MM.1S (cell line): ENCODE results near the gene ZFX.

Experiments
- DNase-seq: peaks from one replicate; pipeline ENCODE4 v3.0.0-alpha.2; 2015
- H2AFZ ChIP-seq: fragments of 300-600 bp; sonication (generic); 2 replicates; pipeline ENCODE4 v1.6.0; 2016; ENCODE audit warnings: antibody characterized with exemption, low read length
- H3F3A ChIP-seq: fragments of 300-600 bp; sonication (generic); 2 replicates; pipeline ENCODE4 v1.6.1; 2016; ENCODE audit warnings: mild to moderate bottlenecking, antibody characterized with exemption, low read length, moderate library complexity, mixed read lengths; ENCODE audit not compliant: insufficient read depth
- H3K27ac ChIP-seq: fragments of 300-600 bp; sonication (generic); 2 replicates; pipeline ENCODE4 v1.5.1; 2016; ENCODE audit warnings: mild to moderate bottlenecking, low read length
- H3K27me3 ChIP-seq: fragments of 300-600 bp; sonication (generic); replicated peaks from 2 replicates; pipeline ENCODE4 v1.6.0; 2016; ENCODE audit warnings: low read length; ENCODE audit not compliant: insufficient read depth
- H3K36me3 ChIP-seq: fragments of 300-600 bp; sonication (generic); replicated peaks from 2 replicates; pipeline ENCODE4 v1.6.1; 2016; ENCODE audit warnings: mild to moderate bottlenecking, low read length, mixed read lengths; ENCODE audit not compliant: insufficient read depth
- H3K4me1 ChIP-seq: fragments of 300-600 bp; sonication (generic); 2 replicates; pipeline ENCODE4 v1.6.1; 2016; ENCODE audit warnings: low read length, mixed read lengths
- H3K4me2 ChIP-seq: fragments of 300-600 bp; sonication (generic); 2 replicates; pipeline ENCODE4 v1.6.0; 2016; ENCODE audit warnings: low read depth, low read length
- H3K4me3 ChIP-seq: fragments of 300-600 bp; sonication (generic); 2 replicates; pipeline ENCODE4 v1.5.1; 2016; ENCODE audit warnings: low read length, mixed read lengths
- H3K79me2 ChIP-seq: fragments of 300-600 bp; sonication (generic); 2 replicates; pipeline ENCODE4 v1.6.1; 2016; ENCODE audit warnings: mixed run types, low read length, mixed read lengths
- H3K9ac ChIP-seq: fragments of 300-600 bp; sonication (generic); 2 replicates; pipeline ENCODE4 v1.6.1; 2016; ENCODE audit warnings: low read length, mixed read lengths
- H3K9me2 ChIP-seq: fragments of 300-600 bp; sonication (generic); replicated peaks from 2 replicates; pipeline ENCODE4 v1.6.1; 2016; ENCODE audit warnings: mild to moderate bottlenecking, low read length, mixed read lengths; ENCODE audit not compliant: insufficient read depth
- H3K9me3 ChIP-seq: fragments of 300-600 bp; sonication (generic); replicated peaks from 2 replicates; pipeline ENCODE4 v1.6.1; 2016; ENCODE audit warnings: mild to moderate bottlenecking, low read length, mixed read lengths; ENCODE audit not compliant: insufficient read depth
- H4K20me1 ChIP-seq: fragments of 300-600 bp; sonication (generic); 2 replicates; pipeline ENCODE4 v1.6.1; 2016; ENCODE audit warnings: mild to moderate bottlenecking, low read length, moderate library complexity, mixed read lengths; ENCODE audit not compliant: insufficient read depth
- EZH2 ChIP-seq: fragments of 300-600 bp; sonication (generic); optimal IDR thresholded peaks from 2 replicates; pipeline ENCODE3; 2017; ENCODE audit warnings: low read depth, mild to moderate bottlenecking, antibody characterized with exemption, low read length, mixed read lengths
- EZH2phosphoT487 ChIP-seq: fragments of 300-600 bp; sonication (generic); IDR thresholded peaks from 2 replicates; pipeline ENCODE4 v1.6.1; 2018; ENCODE audit warnings: antibody characterized with exemption, low read length
- TF ChIP-seq, protein P1 (sequence below): fragments of 300-600 bp; sonication (generic); IDR thresholded peaks from 2 replicates; pipeline ENCODE4 v1.5.1; 2016; ENCODE audit warnings: antibody characterized with exemption, low read length, mixed read lengths

Gene ZFX

DNA sequence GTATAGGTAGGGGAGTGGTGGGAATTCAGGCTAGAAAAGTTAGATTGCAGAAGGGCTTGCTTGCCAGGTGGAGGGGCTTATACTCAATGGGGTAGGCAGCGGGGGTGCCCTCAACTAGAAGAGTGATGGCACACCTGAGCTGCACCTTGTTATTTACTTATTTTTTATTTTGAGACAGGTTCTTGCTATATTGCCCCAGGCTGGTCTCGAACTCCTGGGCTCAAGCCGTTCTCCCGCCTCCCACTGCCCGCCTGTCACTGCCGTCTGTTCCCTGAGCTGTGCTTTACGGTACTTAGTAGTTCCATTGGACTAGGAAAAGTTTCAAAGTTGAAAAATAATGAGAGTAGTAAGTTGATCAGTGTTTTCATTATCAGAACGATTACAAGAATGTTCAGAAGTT, 2.0 kb downstream of the ZFX start:
- Histone ChIP-seq H3K27ac (peak overlapping the region; percentile 79; the same call in 1 of the 2 replicates), H3K79me2 (peaks cover 62% of the 10 kb centered on the region), H3K4me1 (peaks cover 26% of the 10 kb centered on the region; the same call in 1 of the 2 replicates), H2AFZ (no peak overlapping the region), H3K4me2 (peak overlapping the region; percentile 86), H3K4me3 (peak overlapping the region; percentile 71), H4K20me1 (peaks cover 15% of the 10 kb centered on the region), H3K36me3 (no peaks in the 10 kb centered on the region), H3K9me2 (no peaks in the 10 kb centered on the region), H3K27me3 (no peaks in the 10 kb centered on the region), H3K9me3 (no peaks in the 10 kb centered on the region), H3K9ac (peak overlapping the region; percentile 71; the same call in 1 of the 2 replicates), H3F3A (peaks cover 30% of the 10 kb centered on the region)
- no peak for DNase-seq
- TF ChIP-seq, protein P1, sequence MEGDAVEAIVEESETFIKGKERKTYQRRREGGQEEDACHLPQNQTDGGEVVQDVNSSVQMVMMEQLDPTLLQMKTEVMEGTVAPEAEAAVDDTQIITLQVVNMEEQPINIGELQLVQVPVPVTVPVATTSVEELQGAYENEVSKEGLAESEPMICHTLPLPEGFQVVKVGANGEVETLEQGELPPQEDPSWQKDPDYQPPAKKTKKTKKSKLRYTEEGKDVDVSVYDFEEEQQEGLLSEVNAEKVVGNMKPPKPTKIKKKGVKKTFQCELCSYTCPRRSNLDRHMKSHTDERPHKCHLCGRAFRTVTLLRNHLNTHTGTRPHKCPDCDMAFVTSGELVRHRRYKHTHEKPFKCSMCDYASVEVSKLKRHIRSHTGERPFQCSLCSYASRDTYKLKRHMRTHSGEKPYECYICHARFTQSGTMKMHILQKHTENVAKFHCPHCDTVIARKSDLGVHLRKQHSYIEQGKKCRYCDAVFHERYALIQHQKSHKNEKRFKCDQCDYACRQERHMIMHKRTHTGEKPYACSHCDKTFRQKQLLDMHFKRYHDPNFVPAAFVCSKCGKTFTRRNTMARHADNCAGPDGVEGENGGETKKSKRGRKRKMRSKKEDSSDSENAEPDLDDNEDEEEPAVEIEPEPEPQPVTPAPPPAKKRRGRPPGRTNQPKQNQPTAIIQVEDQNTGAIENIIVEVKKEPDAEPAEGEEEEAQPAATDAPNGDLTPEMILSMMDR: no peak
- TF ChIP-seq EZH2 (no peak), EZH2phosphoT487 (no peak)

GRCh38 chrX:24153178-24153795, 3.8 kb downstream of the ZFX start:
- H3K36me3 ChIP-seq: no peaks in the 10 kb centered on the region
- TF ChIP-seq EZH2phosphoT487 (no peak), EZH2 (no peak)
- TF ChIP-seq, protein P1: no peak
- H4K20me1 ChIP-seq: peaks cover 15% of the 10 kb centered on the region
- no peak overlapping the region for H3K9ac ChIP-seq
- peak overlapping the region; percentile 32; the same call in 1 of the 2 replicates for H3K27ac ChIP-seq
- no peaks in the 10 kb centered on the region for H3K27me3 ChIP-seq
- no peak overlapping the region for H3K4me3 ChIP-seq
- H3K9me2 ChIP-seq: no peaks in the 10 kb centered on the region
- peak overlapping the region; percentile 37 for H3K4me2 ChIP-seq
- peaks cover 17% of the 10 kb centered on the region; the same call in 1 of the 2 replicates for H3K4me1 ChIP-seq
- peaks cover 80% of the 10 kb centered on the region for H3K79me2 ChIP-seq
- H3K9me3 ChIP-seq: no peaks in the 10 kb centered on the region
- peaks cover 21% of the 10 kb centered on the region for H3F3A ChIP-seq
- no peak overlapping the region for H2AFZ ChIP-seq
- no peak for DNase-seq

- no peaks in the 10 kb centered on the region for H3K9me2 ChIP-seq
- H2AFZ ChIP-seq: no peak overlapping the region
- peaks cover 13% of the 10 kb centered on the region; the same call in 1 of the 2 replicates for H3K4me1 ChIP-seq
- H3K36me3 ChIP-seq: no peaks in the 10 kb centered on the region
- H3K27me3 ChIP-seq: no peaks in the 10 kb centered on the region
- H3F3A ChIP-seq: peaks cover 16% of the 10 kb centered on the region
- no peak overlapping the region for H3K4me2 ChIP-seq
- no peak for DNase-seq
- TF ChIP-seq EZH2phosphoT487 (no peak), EZH2 (no peak)
- TF ChIP-seq, protein P1: no peak
- H3K9me3 ChIP-seq: no peaks in the 10 kb centered on the region
- H3K79me2 ChIP-seq: peaks cover 85% of the 10 kb centered on the region
- no peak overlapping the region for H3K27ac ChIP-seq
- no peak overlapping the region for H3K9ac ChIP-seq
- H3K4me3 ChIP-seq: no peak overlapping the region
- peaks cover 15% of the 10 kb centered on the region for H4K20me1 ChIP-seq
These were observed 4.3 kb downstream of the ZFX start for GRCh38 chrX:24153796-24154189.
